Left ventricle myocardium inferior (tissue), 1 donor: ENCODE results near the gene ADORA2A. TPM values are rescaled to one million over a fixed set of nuclear protein-coding genes. Genes with fewer than 3 reads are reported as not detected.

Experiments
- DNase-seq: peaks from one replicate; pipeline ENCODE4 v3.0.0-alpha.2; 2020
- H3K27ac ChIP-seq: fragments of 200-600 bp; replicated peaks from 2 replicates; pipeline ENCODE4 v1.8.0; 2021
- H3K27me3 ChIP-seq: fragments of 200-600 bp; 2 replicates; pipeline ENCODE4 v1.8.0; 2021; ENCODE audit warnings: low read depth
- H3K36me3 ChIP-seq: fragments of 200-600 bp; 2 replicates; pipeline ENCODE4 v1.8.0; 2021
- H3K4me1 ChIP-seq: fragments of 200-600 bp; 2 replicates; pipeline ENCODE4 v1.8.0; 2021
- H3K4me3 ChIP-seq: fragments of 200-600 bp; 2 replicates; pipeline ENCODE4 v1.8.0; 2021; ENCODE audit warnings: mild to moderate bottlenecking, moderate library complexity
- H3K9me3 ChIP-seq: fragments of 200-600 bp; replicated peaks from 2 replicates; pipeline ENCODE4 v1.8.0; 2021
- CTCF ChIP-seq: fragments of 200-600 bp; IDR thresholded peaks from 2 replicates; pipeline ENCODE4 v1.8.0; 2021; ENCODE audit warnings: antibody characterized with exemption, mild to moderate bottlenecking, borderline replicate concordance
- intact Hi-C: fragments of 100-400 bp; cut with micrococcal nuclease; formaldehyde crosslinking; loops from one replicate; pipeline ENCODE4 v1.11.0; 2022
- total RNA-seq: library from RNA; stranded (reverse); fragmentation: NEBNext Ultra II Directional; extraction: Animal tissue kit (Norgen Biotek cat#: 25700); gene quantifications from one replicate; pipeline ENCODE4 v1.2.1, GENCODE V29; 2021
- donor health status: DM: no; HTN: yes; CAD: no; lungs with severe emphysema.

The ADORA2A gene
- total RNA-seq, 1 donor from 2014 or later, result 3.6 TPM

GRCh38 chr22:24432059-24432853 lies 4.9 kb downstream of the ADORA2A start:
- peak overlapping the region; percentile 79 for H3K27ac ChIP-seq
- H3K4me1 ChIP-seq, result peaks cover 99% of the 10 kb centered on the region
- H3K27me3 ChIP-seq, result no peaks in the 10 kb centered on the region
- H3K9me3 ChIP-seq, result no peaks in the 10 kb centered on the region
- no peak for TF ChIP-seq CTCF
- intact Hi-C loops, result no loop called here
- DNase-seq, result peak; percentile 81
- no peak overlapping the region for H3K4me3 ChIP-seq
- no peaks in the 10 kb centered on the region for H3K36me3 ChIP-seq

- Histone ChIP-seq H3K4me1 (peaks cover 89% of the 10 kb centered on the region), H3K27ac (peak overlapping the region; percentile 79), H3K4me3 (no peak overlapping the region), H3K9me3 (no peaks in the 10 kb centered on the region), H3K27me3 (no peaks in the 10 kb centered on the region), H3K36me3 (no peaks in the 10 kb centered on the region)
- intact Hi-C loops, result no loop called here
- no peak for TF ChIP-seq CTCF
- no peak for DNase-seq
Observed at GRCh38 chr22:24433001-24433827, 5.8 kb downstream of the ADORA2A start.

GRCh38 chr22:24433828-24434470 lies 6.5 kb downstream of the ADORA2A start:
- no peak for DNase-seq
- Histone ChIP-seq H3K36me3 (no peaks in the 10 kb centered on the region), H3K4me1 (peaks cover 82% of the 10 kb centered on the region), H3K27ac (peak overlapping the region; percentile 79), H3K27me3 (no peaks in the 10 kb centered on the region), H3K4me3 (no peak overlapping the region), H3K9me3 (no peaks in the 10 kb centered on the region)
- no peak for TF ChIP-seq CTCF
- intact Hi-C loops, result no loop called here

- no peak for DNase-seq
- Histone ChIP-seq H3K27me3 (no peaks in the 10 kb centered on the region), H3K36me3 (no peaks in the 10 kb centered on the region), H3K4me1 (peaks cover 74% of the 10 kb centered on the region), H3K9me3 (no peaks in the 10 kb centered on the region), H3K27ac (peak overlapping the region; percentile 79), H3K4me3 (no peak overlapping the region)
- intact Hi-C loops, result no loop called here
- no peak for TF ChIP-seq CTCF
Observed at GRCh38 chr22:24434471-24435322, 7.3 kb downstream of the ADORA2A start.

- Histone ChIP-seq H3K9me3 (no peaks in the 10 kb centered on the region), H3K27me3 (no peaks in the 10 kb centered on the region), H3K4me1 (peaks cover 74% of the 10 kb centered on the region), H3K36me3 (no peaks in the 10 kb centered on the region), H3K4me3 (no peak overlapping the region), H3K27ac (peak overlapping the region; percentile 79)
- no peak for TF ChIP-seq CTCF
- DNase-seq, result no peak
- intact Hi-C loops, result no loop called here
Observed at GRCh38 chr22:24435323-24435645, 7.9 kb downstream of the ADORA2A start.
